H1 (cell line): ENCODE measurements around the gene MTARC1. TPM values are rescaled to one million over a fixed set of nuclear protein-coding genes. Genes with fewer than 3 reads are reported as not detected.

ENCODE experiments used
- CTCF ChIA-PET: fragments of 300-600 bp; sonication (Branson Sonifier 250); formaldehyde crosslinking; loops from one replicate; lab custom pipeline; 2021; ENCODE audit not compliant: partially characterized antibody; lab: Charles Lee
- POLR2A ChIA-PET: fragments of 300-600 bp; sonication (Branson Sonifier 250); formaldehyde crosslinking; loops from one replicate; lab custom pipeline; 2021; ENCODE audit warnings: inconsistent platforms; ENCODE audit not compliant: partially characterized antibody; lab: Charles Lee
- DNase-seq, 2 experiments: peaks; one replicate each; pipeline versions ENCODE4 v3.0.0 to v3.0.0-alpha.2; 2010 to 2022; ENCODE audit warnings: low spot score in 2 of 2, low read depth in 1 of 2, mixed read lengths in 1 of 2
- FAIRE-seq: peaks from 2 replicates; lab custom pipeline; 2011; peaks lifted over from hg19 to GRCh38; lab: Jason Lieb, UNC
- H2AFZ ChIP-seq: 2 replicates; pipeline ENCODE4 v1.8.1; 2012; ENCODE audit warnings: low read length, inconsistent platforms
- H2AK5ac ChIP-seq: 2 replicates; pipeline ENCODE4 v1.6.1; 2013; ENCODE audit warnings: low read depth, low read length
- H2BK120ac ChIP-seq: replicated peaks from 2 replicates; pipeline ENCODE3; 2013; ENCODE audit warnings: low read depth, low read length, inconsistent platforms
- H2BK12ac ChIP-seq: 2 replicates; pipeline ENCODE4 v1.6.1; 2013; ENCODE audit warnings: low read depth, low read length
- H2BK15ac ChIP-seq: 2 replicates; pipeline ENCODE4 v1.6.1; 2013; ENCODE audit warnings: low read length
- H2BK20ac ChIP-seq: 2 replicates; pipeline ENCODE4 v1.6.1; 2013; ENCODE audit warnings: low read length
- H2BK5ac ChIP-seq: 2 replicates; pipeline ENCODE4 v1.6.1; 2013; ENCODE audit warnings: low read depth, low read length
- H3K14ac ChIP-seq: 2 replicates; pipeline ENCODE4 v1.6.1; 2013; ENCODE audit warnings: inconsistent platforms; ENCODE audit not compliant: insufficient read length
- H3K18ac ChIP-seq: 2 replicates; pipeline ENCODE4 v1.6.1; 2013; ENCODE audit warnings: low read length; ENCODE audit errors: extremely low read depth
- H3K23ac ChIP-seq: 2 replicates; pipeline ENCODE4 v1.6.1; 2013; ENCODE audit warnings: inconsistent platforms; ENCODE audit not compliant: insufficient read length
- H3K23me2 ChIP-seq: 2 replicates; pipeline ENCODE4 v1.6.1; 2013; ENCODE audit warnings: low read depth, low read length
- H3K27ac ChIP-seq: 2 replicates; pipeline ENCODE4 v1.6.1; 2011; ENCODE audit warnings: low read depth, low read length, inconsistent platforms
- H3K27me3 ChIP-seq, 4 experiments: replicated peaks in 1 of 4; 1 replicate in 1 of 4; 2 replicates in 3 of 4; pipeline versions ENCODE4 v1.6.1 to v1.8.1; 2011 to 2013; ENCODE audit warnings: low read length in 3 of 4, mild to moderate bottlenecking in 3 of 4, inconsistent platforms in 2 of 4, mixed read lengths in 2 of 4, moderate library complexity in 1 of 4; ENCODE audit not compliant: control insufficient read depth in 3 of 4, insufficient read depth in 3 of 4; ENCODE audit errors: extremely low read depth in 1 of 4
- H3K36me3 ChIP-seq, 4 experiments: 2 replicates each; pipeline versions ENCODE4 v1.6.1 to v1.8.1; 2011 to 2013; ENCODE audit warnings: mild to moderate bottlenecking in 4 of 4, low read length in 3 of 4, moderate library complexity in 2 of 4, control low read depth in 1 of 4, inconsistent platforms in 1 of 4; ENCODE audit not compliant: insufficient read depth in 4 of 4, control insufficient read depth in 2 of 4
- H3K4ac ChIP-seq: replicated peaks from 2 replicates; pipeline ENCODE3; 2013; ENCODE audit warnings: low read length, low read depth, mixed read lengths, inconsistent platforms; ENCODE audit not compliant: insufficient read length
- H3K4me1 ChIP-seq, 4 experiments: replicated peaks in 1 of 4; 1 replicate in 1 of 4; 2 replicates in 3 of 4; pipeline versions ENCODE4 v1.6.1 to v1.8.1; 2011 to 2013; ENCODE audit warnings: low read length in 3 of 4, inconsistent platforms in 2 of 4, mixed read lengths in 1 of 4; ENCODE audit not compliant: insufficient read depth in 4 of 4, control insufficient read depth in 3 of 4
- H3K4me2 ChIP-seq, 2 experiments: 2 replicates each; pipeline versions ENCODE4 v1.6.1 to v1.8.1; 2011 to 2013; ENCODE audit warnings: low read depth in 2 of 2, low read length in 2 of 2, control low read depth in 1 of 2, inconsistent platforms in 1 of 2, mild to moderate bottlenecking in 1 of 2; ENCODE audit not compliant: insufficient read depth in 1 of 2
- H3K4me3 ChIP-seq, 4 experiments: fragments of 200-600, 300-600 bp in 1 of 4; sonication (generic), shearing (Covaris generic), sonication (Bioruptor Twin) in 1 of 4; 2 replicates each; pipeline versions ENCODE4 v1.5.1 to v1.8.1; 2011 to 2016; ENCODE audit warnings: low read length in 4 of 4, low read depth in 3 of 4, control low read depth in 2 of 4, inconsistent platforms in 2 of 4, mild to moderate bottlenecking in 2 of 4, mixed read lengths in 1 of 4, moderate library complexity in 1 of 4; ENCODE audit not compliant: insufficient read depth in 2 of 4; ENCODE audit errors: extremely low read depth in 1 of 4
- H3K56ac ChIP-seq: replicated peaks from 2 replicates; pipeline ENCODE3; 2013; ENCODE audit warnings: low read depth, mild to moderate bottlenecking, mixed read lengths, low read length, inconsistent platforms; ENCODE audit not compliant: insufficient read length
- H3K79me1 ChIP-seq: 2 replicates; pipeline ENCODE4 v1.6.1; 2013; ENCODE audit warnings: low read depth, low read length, control low read depth
- H3K79me2 ChIP-seq, 2 experiments: 2 replicates each; pipeline versions ENCODE4 v1.6.1 to v1.8.1; 2012 to 2013; ENCODE audit warnings: low read length in 2 of 2, mild to moderate bottlenecking in 2 of 2, inconsistent platforms in 1 of 2; ENCODE audit not compliant: insufficient read depth in 2 of 2, control insufficient read depth in 1 of 2
- H3K9ac ChIP-seq, 4 experiments: replicated peaks in 1 of 4; 1 replicate in 1 of 4; 2 replicates in 3 of 4; pipeline versions ENCODE4 v1.6.1 to v1.8.1; 2011 to 2013; ENCODE audit warnings: low read depth in 3 of 4, low read length in 3 of 4, control low read depth in 2 of 4, mild to moderate bottlenecking in 2 of 4, moderate library complexity in 2 of 4, inconsistent platforms in 1 of 4; ENCODE audit errors: extremely low read depth in 1 of 4
- H3K9me3 ChIP-seq, 2 experiments: 2 replicates each; pipeline versions ENCODE4 v1.6.1 to v1.8.1; 2012 to 2013; ENCODE audit warnings: mild to moderate bottlenecking in 2 of 2, moderate library complexity in 2 of 2, control low read depth in 1 of 2, inconsistent platforms in 1 of 2, low read depth in 1 of 2, low read length in 1 of 2, mixed read lengths in 1 of 2; ENCODE audit not compliant: insufficient read depth in 2 of 2
- H4K20me1 ChIP-seq, 2 experiments: replicated peaks in 1 of 2; 2 replicates each; pipeline versions ENCODE3 to v1.8.1; 2011 to 2013; ENCODE audit warnings: inconsistent platforms in 2 of 2, low read length in 2 of 2, mild to moderate bottlenecking in 1 of 2; ENCODE audit not compliant: insufficient read depth in 2 of 2, control insufficient read depth in 1 of 2
- H4K5ac ChIP-seq: 2 replicates; pipeline ENCODE4 v1.6.1; 2013; ENCODE audit warnings: low read length, low read depth, mixed read lengths, inconsistent platforms; ENCODE audit not compliant: insufficient read length
- H4K8ac ChIP-seq: 2 replicates; pipeline ENCODE4 v1.8.0; 2013; ENCODE audit warnings: mild to moderate bottlenecking, moderate library complexity, low read length, inconsistent platforms; ENCODE audit not compliant: insufficient read depth; ENCODE audit errors: extremely low read depth
- H4K91ac ChIP-seq: replicated peaks from 2 replicates; pipeline ENCODE3; 2013; ENCODE audit warnings: low read length, mixed read lengths, inconsistent platforms; ENCODE audit not compliant: insufficient read length
- JUN ChIP-seq: IDR thresholded peaks from 2 replicates; pipeline ENCODE4 v1.6.1; 2011; ENCODE audit warnings: low read depth, mild to moderate bottlenecking, improper control_type of control experiment, low read length
- NANOG ChIP-seq: IDR thresholded peaks from 2 replicates; pipeline ENCODE4 v1.6.1; 2011; ENCODE audit warnings: low read length, low read depth, mild to moderate bottlenecking, inconsistent platforms; ENCODE audit not compliant: insufficient read depth, poor library complexity, severe bottlenecking
- SIN3A ChIP-seq, 2 experiments: IDR thresholded peaks in 1 of 2; conservative IDR thresholded peaks in 1 of 2; 2 replicates each; pipeline ENCODE4 v1.6.1; 2011 to 2012; ENCODE audit warnings: low read length in 2 of 2, improper control_type of control experiment in 1 of 2, low read depth in 1 of 2, mild to moderate bottlenecking in 1 of 2
- WGBS, 2 experiments: shearing (Covaris generic) in 1 of 2; methylation state at CpG; one replicate each; pipeline versions ENCODE4 v1.1.6 to v1.1.7; 2013 to 2015; ENCODE audit warnings: low lambda C conversion rate in 2 of 2, mixed read lengths in 2 of 2, inconsistent platforms in 1 of 2, low coverage in 1 of 2, missing lambda C conversion rate in 1 of 2; ENCODE audit not compliant: insufficient replicate concordance in 2 of 2, insufficient coverage in 1 of 2, insufficient read length in 1 of 2; ENCODE audit errors: extremely low coverage in 1 of 2, missing lambda C conversion rate in 1 of 2; 5-methylcytosine and 5-hydroxymethylcytosine counted together
- polyA plus RNA-seq, 7 experiments: library from polyadenylated mRNA; depleted of rRNA in 3 of 7; stranded (reverse) in 5 of 7; unstranded in 2 of 7; fragments of >200 nt in 5 of 7; fragments of 200-250 nt in 2 of 7; gene quantifications; 1 replicate in 5 of 7; 2 replicates in 1 of 7; 4 replicates in 1 of 7; pipeline versions ENCODE4 v1.2.1 to v1.2.3, GENCODE V29; 2011 to 2013; ENCODE audit warnings: missing spikeins in 2 of 7, mixed read lengths in 2 of 7
- total RNA-seq: library from RNA; stranded (reverse); fragmentation: NEBNext Ultra II Directional; extraction: Animal tissue kit (Norgen Biotek cat#: 25700); gene quantifications from 2 replicates; pipeline ENCODE4 v1.2.1, GENCODE V29; 2021

MTARC1 gene
- total and polyA plus RNA-seq, 2 of the 8 experiments (the other 6 are each of a cell fraction or from before 2014, with no cell fraction given) = 17.2 to 46.2 TPM

DNA sequence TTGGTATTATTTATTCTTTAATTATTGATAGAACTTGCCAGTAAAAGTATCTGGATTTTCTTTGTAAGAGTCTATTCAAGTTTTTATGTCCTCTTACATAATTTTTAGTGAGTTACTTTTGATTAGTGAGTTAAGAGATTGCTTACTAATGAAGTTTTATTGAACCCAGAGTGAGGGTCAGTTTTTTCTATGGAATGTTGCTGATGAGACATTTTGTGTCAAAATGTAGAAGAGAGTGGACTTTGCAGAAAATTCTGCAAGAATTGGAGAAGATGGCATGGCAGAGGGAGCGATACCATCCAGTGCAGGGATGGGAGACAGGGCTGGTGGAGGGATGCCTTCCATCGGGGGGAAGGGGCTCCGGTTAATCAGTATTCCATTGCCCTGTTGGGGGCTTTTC, 27.6 kb upstream of the MTARC1 start:
- no peak overlapping the region for H2BK120ac ChIP-seq
- TF ChIP-seq NANOG = no peak
- no peak for TF ChIP-seq SIN3A (conservative IDR thresholded peaks at IDR 0.05 in 1 of 2, IDR thresholded peaks at IDR 0.05 in 1 of 2; ENCODE audit: low read depth in 1 of 2, low read length in 2 of 2)
- no peak for TF ChIP-seq JUN
- no peak overlapping the region for H3K4ac ChIP-seq
- no peak overlapping the region for H2AK5ac ChIP-seq
- H3K36me3 ChIP-seq = no peaks in the 10 kb centered on the region; a peak in 1 of 8 replicates
- no peak overlapping the region for H3K27ac ChIP-seq
- H2BK20ac ChIP-seq = no peak overlapping the region
- no peak overlapping the region for H2BK15ac ChIP-seq
- H2AFZ ChIP-seq = no peak overlapping the region
- WGBS, 2 experiments = 83% methylated on average over 3 of the region's 3 CpGs; no CpG with 5 or more reads in 1 of the 2 experiments
- H3K14ac ChIP-seq = no peak overlapping the region
- H3K23me2 ChIP-seq = no peaks in the 10 kb centered on the region
- no peak overlapping the region for H3K56ac ChIP-seq
- no peaks in the 10 kb centered on the region for H3K79me2 ChIP-seq
- DNase-seq (no peak), FAIRE-seq (no peak)
- no peaks in the 10 kb centered on the region for H3K4me1 ChIP-seq
- no peaks in the 10 kb centered on the region for H3K27me3 ChIP-seq
- H4K5ac ChIP-seq = no peak overlapping the region
- H3K23ac ChIP-seq = no peak overlapping the region
- no peaks in the 10 kb centered on the region for H3K79me1 ChIP-seq
- H3K4me2 ChIP-seq = no peak overlapping the region
- H3K4me3 ChIP-seq = no peak overlapping the region
- CTCF ChIA-PET = interaction anchor here (1.3 kb wide), 1 partner anchor 44 kb away, joined by 3 read pairs; no protein-coding TSS in a partner anchor
- no peak overlapping the region for H3K18ac ChIP-seq
- no peaks in the 10 kb centered on the region for H4K20me1 ChIP-seq
- H4K8ac ChIP-seq = no peak overlapping the region
- POLR2A ChIA-PET = interaction anchor here (1.7 kb wide), 1 partner anchor 28 kb away, joined by 4 read pairs; the partner anchor contains the start of gene MTARC1
- no peak overlapping the region for H2BK12ac ChIP-seq
- no peak overlapping the region for H4K91ac ChIP-seq
- H2BK5ac ChIP-seq = no peak overlapping the region
- H3K9ac ChIP-seq = no peak overlapping the region
- no peaks in the 10 kb centered on the region for H3K9me3 ChIP-seq
